HG03460 (cell line): ENCODE measurements around the gene OSER1.
"Not testable (repeated sequence)": the region's sequence is repeated elsewhere in the genome, so short reads cannot be mapped to it uniquely, and the experiment has no call there.

Experiments used
- ATAC-seq: cut with Tn5 transposase; IDR thresholded peaks from one replicate; pipeline ENCODE4 v1.9.1; 2021; ENCODE audit not compliant: unreplicated experiment

OSER1 gene

DNA sequence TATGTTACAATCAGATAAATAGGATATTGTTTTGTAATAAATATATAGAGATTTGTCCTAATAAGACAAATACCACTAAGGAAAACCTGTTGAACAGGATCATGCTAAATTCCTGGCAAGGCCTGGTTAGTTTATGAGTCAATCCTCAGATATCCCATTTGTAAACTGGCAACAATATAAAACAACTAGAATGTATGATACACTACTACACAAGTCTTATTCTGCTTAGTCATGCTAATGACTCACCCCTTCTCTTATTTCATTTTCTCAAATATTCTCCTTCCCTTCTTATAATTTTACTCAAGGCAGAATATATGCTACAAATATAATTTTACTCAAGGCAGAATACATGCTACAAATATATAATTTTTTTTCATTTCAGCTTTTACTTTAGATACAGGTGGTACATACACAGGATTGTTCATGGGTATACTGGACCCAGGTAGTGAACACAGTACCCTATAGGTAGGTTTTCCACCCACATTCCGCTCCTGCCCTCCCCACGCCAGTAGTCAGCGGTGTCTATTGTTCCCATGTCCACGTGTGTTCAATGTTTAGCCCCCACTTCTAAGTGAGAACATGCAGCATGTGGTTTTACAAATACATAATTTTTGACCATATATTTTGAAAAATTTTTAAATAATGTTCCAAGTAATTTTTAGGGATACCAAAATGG lies 6.3 kb downstream of the OSER1 start:
- ATAC-seq = no peak

DNA sequence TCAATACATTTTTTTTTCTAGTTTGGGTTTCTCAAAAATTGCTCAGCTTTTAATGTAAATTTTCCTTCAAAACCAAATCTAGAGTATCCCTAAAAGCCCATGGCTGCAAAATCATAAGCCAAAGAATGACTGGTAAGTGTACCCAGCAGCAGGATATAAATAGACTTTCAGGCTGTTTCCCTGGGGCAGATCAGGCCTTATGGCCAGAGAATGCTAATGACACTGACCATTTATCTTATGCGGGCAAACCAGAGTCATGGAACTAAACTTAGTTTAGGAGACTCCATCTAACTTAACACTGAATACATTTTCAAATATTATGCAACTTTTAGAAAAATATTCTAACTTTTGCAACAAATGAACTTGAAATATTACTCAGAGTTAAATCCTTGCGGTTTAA lies 7.4 kb downstream of the OSER1 start:
- no peak for ATAC-seq

DNA sequence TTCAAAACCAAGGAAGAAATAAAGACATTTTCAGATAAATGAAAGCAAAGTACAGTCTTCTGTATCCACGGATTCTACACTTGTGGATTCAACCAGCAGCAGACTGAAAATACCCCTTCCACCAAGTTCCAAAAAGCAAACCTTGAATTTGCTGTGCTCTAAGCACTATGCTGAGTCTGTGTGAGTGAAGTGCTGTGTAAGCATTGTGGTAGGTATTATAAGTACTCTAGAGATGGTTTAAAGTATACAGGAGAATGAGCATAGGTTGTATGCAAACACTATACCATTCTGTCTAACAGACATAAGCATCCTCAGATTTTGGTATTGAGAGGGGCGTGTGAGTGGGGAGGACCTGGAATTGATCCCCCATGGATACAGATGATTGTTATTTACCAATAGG lies 9.6 kb downstream of the OSER1 start:
- ATAC-seq = no peak

DNA sequence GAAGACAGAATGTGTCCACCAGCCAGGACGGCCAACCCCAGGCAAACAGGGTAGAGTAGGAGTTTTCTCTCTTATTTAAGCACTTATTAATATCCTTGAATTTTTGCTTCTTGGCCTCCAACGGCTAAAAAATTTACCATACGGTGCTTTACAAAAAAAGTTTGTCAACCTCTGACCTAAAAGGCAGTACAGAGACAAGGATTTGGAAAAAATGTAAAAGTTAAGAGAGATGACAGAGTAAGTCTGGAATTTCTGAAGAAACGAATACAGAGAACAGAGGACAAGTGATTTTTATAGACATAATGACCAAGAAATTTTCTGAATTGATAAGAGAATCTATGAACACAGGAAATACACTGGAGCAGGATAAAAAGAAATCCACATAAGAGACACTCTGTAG lies 10.2 kb downstream of the OSER1 start:
- no peak for ATAC-seq

DNA sequence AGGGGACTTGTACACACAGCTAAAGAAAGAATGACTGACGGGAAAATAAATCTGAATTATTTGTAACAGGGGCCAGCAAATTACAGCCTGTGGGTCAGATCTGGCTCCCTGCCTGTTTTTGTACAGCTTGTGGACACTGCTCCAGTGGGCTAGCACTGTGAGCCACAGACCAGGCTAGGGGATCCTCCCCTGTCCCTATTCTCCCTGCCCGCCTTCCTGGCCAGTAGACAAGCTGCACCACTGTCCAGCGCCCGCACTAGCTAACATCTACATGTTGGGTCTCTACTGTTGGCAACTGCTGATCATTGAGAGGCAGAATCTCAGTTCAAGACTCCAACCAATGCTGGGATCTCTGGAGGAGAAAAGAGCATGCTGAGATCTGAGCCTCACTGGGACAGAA lies 10.7 kb downstream of the OSER1 start:
- no peak for ATAC-seq

DNA sequence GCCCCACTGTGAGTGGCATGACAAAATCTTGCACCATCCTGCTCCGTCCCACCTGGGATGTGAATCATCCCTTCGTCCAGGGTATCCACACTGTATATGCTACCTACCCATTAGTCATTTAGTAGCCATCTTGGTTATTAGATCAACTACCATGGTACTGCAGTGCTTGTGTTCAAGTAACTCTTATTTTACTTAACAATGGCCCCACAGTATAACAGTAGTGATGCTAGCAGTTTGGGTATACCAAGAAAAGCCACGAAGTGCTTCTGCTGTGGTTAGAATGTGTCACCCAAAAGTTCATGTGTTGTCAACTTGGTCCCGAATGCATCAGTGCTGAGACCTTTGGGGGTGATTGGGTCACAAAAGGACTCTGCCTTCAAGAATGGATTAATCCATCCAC lies 11.7 kb downstream of the OSER1 start:
- no peak for ATAC-seq

DNA sequence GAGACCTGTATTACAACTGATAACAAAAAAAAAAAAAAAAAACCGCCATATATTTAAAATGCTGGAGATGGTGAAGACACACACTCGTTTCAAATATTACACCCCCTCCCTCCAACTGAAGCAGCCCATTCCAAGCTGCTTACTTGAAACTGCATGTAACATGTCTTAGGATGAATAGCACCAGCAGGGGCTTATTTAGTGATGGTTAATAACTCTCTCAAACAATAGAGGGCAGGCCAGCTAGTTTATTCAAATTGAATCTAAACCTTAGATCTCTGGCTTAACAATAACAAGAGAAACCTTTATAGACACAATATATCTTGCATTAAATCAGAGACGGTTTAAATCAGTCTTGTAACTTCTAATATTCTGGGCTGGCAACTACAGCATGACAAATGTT lies 14.3 kb downstream of the OSER1 start:
- no peak for ATAC-seq

DNA sequence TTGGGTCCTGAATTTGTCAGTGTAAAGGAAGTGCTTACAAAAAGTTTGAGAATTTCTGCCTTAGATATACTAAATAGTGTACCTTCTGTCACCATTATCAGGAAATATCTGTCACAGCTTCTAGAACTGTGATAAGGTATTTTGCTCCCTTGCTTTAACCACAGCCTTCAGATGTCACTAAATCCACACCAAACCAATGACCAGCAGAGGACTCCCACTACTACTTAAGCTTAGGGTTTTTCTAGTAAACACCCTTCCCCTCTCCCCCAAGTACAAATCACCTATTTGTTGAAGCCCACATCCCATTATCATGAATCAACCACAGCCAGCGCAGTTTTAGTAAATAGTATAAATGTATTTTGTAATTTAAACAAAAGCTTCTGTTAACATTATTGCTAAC lies 15.0 kb downstream of the OSER1 start:
- no peak for ATAC-seq

DNA sequence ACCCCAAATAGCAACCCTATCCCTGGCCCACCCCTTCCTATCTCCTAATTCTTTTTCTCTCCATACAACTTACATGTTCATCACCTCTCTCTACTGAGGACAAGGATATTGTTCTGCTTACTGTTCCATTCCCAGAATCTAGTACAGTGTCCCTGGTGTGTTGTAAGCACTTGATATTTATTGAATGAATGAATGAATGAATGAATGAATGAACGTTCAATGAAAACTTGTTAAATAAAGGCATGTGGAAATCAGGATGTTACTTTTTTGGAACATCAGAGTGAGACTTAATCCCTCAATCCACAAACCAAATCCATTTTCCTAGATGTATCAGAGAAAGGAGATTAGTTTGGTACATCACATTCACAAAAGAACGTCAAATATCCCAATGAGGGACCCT lies 16.8 kb downstream of the OSER1 start:
- no peak for ATAC-seq

DNA sequence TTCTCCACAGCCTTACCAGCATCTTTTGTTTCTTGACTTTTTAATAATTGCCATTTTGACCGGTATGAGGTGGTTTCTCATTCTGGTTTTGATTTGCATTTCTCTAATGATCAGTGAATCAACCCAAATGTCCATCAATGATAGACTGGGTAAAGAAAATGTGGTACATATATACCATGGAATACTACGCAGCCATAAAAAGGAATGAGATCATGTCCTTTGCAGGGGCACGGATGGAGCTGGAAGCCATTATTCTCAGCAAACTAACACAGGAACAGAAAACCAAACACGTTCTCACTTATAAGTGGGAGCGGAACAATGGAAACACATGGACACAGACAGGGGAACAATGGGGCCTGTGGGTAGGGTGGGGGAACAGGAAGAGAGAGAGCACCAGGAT lies 18.9 kb downstream of the OSER1 start:
- not testable (repeated sequence) for ATAC-seq

DNA sequence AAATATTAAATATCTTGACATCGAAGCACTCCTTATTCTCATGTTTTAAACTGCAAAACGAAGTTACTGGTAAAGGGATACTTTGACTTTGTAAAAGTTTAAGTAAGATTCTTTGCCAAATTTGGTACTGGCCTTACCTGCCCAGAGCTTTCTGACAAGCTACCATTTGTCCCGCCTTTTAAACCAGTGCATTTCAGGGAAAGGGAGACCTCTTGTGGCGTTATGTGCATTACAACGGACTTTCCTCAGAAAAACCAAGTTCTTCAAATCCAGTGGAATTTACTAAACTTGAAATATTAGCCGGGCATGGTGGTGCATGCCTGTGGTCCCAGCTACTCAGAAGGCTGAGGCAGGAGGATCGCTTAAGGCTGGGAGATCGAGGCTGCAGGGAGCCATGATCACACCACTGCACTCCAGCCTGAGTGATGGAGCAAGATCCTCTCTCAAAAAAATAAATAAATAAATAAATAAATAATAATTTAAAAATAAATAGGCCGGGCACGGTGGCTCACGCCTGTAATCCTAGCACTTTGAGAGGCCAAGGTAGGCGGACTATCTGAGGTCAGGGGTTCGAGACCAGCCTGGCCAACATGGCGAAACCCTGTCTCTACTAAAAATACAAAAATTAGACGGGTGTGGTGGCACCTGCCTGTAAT lies 20.2 kb downstream of the OSER1 start:
- ATAC-seq = not testable (repeated sequence)

DNA sequence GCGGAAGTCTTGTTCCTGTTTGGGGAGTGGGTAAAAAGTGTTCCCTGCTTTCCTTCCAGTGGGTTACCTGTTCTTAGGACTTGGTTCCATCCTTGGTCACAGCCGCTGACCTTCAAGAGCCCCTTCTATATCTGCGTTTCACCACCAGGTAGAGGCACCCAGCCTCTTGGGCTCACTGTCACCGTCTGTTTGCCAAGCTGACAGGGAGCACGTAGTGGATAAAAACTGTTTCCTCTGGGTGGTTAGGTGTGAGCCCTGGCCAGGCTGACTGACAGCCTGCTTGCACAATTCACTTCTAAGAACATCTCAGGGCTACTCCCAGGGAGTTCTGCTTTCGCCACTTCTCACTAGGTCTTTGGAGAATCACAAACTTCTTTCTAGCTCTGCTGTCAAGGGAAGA lies 21.8 kb downstream of the OSER1 start:
- no peak for ATAC-seq

DNA sequence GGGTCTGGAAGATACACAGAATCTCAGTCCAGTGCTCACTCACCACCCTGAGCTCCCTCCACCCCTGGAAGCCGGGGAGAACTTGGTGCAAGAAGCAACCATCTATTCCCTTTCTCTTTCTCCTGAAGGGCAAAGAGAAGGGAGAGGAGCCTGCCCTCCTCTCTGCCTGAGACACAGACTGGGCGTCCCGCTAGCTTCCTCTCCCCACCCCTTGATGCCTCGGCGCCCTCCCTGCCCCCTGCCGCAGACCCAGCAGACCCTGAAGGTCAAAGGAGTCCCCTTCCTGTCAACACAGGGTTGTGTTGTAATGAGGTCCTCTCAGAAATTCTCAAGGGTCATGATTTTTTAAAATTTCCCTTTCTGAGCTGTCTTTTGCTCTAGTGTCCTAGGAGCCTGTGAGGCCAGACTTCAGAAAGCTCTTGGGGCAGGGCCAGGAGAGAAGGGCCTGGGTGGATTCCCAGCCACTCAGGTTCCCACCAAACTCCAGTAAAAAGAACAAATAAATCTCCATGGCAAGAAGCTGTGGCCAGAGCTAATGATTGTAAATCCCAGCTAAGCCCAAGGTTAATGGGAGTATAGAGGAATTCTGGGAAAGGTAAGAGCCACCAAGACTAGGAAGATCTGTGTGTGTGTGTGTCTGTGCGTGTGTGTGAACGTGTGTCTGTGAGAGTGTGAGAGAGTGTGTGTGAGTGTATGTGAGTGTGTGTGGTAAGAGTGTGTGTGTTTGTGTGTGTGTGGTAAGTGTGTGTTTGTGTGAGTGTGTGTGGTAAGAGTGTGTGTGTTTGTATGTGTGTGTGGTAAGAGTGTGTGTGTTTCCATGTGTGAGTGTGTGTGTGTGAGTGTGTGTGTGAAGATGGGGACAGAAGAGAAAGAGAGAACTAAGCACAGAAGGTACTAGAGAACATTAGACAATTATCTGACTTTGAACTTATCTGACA lies 22.5 kb downstream of the OSER1 start:
- ATAC-seq = no peak

DNA sequence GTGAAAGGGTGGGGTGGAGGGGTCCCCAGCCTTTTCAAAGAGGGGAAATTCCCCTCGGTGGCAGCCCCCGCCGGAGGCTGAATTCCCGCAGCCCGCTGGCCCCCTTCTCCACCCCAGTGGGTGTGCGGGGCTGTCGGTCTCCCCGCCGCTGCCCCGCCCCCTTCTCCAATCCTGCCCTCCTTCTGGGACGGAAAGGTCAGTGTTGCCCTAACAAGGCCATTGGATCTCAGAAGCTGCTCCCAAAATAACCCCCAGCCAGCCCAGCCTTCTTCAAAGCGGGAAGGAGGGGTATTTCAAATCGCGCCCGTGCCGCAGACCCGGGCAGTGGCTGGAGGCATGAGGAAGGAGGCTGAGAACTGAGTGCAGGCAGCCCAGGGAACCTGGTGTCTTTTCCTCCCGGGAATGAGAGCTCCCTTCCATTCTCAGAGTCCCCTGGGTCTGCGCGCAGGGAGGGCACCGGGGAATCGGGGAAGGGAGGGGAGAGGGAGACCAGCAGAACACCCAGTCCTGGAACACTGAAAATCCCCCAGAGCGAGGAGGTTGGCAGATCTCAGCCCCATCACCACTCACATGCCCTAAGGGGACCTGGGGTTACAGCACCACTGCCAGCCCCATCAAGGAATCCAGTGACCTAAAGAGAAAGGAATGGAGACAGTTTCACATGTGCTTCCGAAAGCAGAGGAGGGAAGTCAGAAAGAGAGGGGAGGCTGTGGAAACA lies 23.4 kb downstream of the OSER1 start, which contains the start of gene JPH2:
Gene JPH2, minus strand, starts transcription at position 135 of the 718 bp plus-strand sequence. CDS start 483 bp downstream, outside the sequence.
- ATAC-seq = no peak

DNA sequence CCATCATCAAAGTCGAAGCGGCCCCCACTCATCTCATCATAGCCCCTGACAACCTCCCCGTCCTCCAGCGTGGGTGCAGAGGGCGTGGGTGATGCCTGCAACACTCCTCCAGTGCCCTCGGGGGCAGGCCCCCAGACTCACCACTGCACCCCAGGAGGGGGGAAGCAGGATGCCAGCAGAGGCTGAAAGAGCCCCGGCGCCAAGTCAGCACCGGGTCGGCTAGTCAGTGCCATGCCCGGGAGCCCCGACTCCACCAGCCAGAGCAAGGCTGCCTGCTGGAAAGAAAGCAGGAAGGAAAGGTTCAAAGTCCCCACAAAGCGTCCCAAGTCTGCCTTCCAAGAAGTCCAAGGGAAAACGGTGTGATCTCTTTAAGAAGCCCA lies 23.9 kb downstream of the OSER1 start:
- no peak for ATAC-seq

DNA sequence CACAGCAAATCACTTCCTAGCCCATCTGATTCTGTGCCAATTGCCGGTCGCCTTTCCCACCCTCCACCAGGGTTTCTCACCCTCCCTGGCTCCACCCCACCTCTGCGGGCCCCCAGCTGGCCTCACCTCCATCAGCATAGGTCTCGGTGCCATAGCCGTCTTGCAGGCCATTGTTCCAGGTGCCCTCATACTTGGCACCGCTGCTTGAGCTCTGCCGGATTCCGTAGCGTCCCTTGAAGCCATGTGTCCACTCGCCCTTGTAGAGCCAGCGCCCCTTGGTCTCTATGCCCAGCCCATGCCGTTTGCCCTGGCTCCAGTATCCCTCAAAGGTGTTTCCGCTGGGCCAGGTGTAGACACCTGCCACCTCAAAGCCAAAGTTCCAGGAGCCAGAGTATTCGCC lies 24.4 kb downstream of the OSER1 start:
- no peak for ATAC-seq

DNA sequence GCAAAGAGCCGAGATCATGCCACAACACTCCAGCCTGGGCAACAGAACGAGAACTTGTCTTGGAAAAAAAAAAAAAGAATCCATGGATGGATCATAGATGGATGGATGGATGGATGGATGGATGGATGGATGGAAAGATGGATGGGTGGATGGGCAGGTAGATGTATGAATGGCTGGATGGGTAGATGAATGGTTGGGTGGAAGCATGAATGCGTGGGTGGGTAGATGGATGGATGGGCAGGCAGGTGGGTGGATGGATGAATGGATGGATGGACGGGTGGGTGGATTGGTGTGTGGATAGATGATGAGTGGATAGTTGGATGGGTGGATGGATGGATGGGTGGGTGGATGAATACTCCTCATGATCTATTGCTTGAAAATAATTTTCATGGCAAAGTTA lies 25.0 kb downstream of the OSER1 start:
- no peak for ATAC-seq

DNA sequence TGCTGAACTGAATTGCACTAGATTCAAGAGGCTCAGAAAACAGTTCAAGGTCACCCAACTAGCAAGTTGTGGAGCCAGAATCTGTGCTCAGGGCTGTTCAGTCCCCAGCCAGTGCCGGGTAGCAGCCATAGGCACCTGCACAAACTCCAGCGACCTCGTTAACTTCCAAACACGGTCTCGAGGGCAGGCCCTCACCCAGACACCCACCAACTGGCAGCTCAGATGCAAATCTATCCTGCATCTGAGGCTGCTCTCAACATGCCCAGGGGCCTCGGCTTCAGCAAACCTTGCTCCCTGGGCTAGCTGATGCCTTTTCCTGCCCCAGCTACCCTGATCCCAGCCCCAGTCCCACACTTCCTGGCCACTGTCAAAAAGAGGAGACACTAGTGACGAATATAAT lies 27.3 kb downstream of the OSER1 start:
- ATAC-seq = no peak

DNA sequence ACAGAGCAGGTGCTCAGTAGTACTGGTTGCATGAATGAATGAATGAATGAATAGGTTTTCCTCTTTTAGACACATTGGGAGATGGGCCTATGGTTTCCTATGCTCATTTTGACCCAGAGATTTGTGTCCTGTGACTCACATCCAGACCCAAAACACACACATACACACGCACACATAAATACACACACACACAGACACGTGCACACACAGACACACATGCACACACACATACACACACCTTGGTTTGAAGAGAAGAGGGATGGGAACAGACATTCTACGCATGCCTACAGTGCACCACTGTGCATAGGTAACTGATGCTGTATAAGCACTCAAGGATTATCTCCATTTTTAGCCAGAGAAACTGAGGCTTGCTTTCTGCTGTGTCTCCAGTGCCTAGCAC lies 27.7 kb downstream of the OSER1 start:
- ATAC-seq = no peak

DNA sequence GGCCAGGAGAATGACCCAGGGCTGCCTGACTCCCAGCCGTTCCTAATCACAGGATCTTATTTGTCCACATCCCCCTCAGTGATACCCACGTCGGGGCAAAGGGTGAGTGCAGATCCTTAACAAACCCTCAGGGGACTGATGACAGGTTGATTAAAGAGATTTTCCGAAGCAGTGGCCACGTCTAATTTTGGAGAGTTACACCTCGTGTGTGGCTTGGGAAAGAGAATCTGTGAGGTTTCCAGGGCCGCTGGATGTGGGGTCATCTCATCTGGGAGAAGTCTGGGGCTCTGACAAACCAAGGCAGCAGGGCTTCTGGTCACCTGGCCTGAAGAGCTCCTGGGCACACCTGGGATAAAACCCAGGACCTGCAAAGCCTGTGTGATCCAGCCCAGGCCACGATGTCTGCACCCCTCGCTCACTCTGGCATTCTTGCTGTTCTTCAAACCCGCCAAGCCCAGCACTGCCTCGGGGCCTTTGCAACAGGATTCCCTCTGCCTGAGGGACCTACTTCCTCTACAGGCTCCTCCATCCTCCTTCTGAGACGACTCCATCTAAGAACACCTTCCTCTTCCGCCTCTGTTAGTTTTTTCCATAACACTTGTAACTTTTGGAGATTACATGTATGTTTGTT lies 28.3 kb downstream of the OSER1 start:
- ATAC-seq = no peak

DNA sequence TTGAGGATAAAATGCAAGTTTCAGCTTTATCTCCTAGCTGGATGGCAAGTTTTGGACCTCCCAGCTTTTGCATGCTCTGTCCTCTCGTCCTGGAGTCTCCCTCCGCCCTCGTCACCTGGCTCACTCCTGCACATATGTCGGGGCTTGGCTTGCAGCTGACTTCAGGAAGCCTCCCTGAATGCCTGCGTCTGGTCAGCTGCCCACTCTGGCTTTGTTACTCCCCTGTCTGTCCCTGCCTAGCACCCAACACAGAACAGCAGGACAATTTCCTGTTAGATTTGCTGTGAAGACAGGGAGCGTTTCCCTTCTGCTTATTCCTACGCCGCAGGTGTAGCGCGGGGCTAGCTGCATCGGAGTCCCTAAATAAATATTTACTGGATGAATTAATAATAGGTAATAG lies 29.0 kb downstream of the OSER1 start:
- ATAC-seq = no peak
